NCI-H2227 treated with DMSO at 0.1 percent for 48 hours (cell line): ENCODE measurements around the gene NTM.
"Not testable (repeated sequence)": the region's sequence is repeated elsewhere in the genome, so short reads cannot be mapped to it uniquely, and the experiment has no call there.

Source experiments
- DNase-seq: peaks from one replicate; lab custom pipeline; 2025; lab: John Stamatoyannopoulos, UW

NTM gene

DNA sequence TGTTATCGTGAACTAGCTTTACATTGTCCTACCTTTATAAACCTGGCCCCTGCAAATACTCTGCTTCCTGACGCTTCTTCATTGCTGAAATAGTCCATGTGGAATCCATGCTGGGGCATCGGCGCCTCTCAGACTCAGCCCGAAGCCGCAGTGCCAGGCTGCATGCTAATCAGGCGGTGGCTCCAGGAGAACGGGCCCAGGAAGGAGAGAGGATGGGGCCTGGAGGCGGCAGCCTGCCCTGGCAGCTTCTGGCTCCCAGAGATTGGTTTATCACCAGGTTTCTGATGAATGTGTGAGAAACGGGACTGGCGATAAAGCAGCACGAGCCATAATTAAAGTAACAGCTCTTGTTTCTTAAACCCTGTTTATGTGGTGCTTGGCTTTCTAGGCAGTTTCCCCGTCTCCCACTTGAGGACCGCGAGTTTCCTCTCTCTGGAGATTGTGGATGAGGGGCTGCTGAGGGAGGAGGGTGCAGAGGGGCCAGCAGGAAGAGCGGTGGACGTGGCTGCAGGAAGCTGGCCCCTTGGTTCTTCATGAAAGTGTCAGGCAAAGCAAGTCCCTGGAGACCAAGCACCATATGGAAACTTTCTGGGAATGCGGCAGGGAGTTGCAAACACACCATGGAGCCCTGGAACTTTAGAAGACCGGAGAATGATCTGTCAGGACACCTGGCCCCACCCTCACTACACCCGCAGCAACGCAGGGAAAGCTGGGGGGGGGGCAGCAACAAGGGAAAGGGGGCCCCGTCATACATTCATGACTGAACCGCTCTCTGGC is 93.4 kb downstream of the NTM start:
- DNase-seq: no peak

DNA sequence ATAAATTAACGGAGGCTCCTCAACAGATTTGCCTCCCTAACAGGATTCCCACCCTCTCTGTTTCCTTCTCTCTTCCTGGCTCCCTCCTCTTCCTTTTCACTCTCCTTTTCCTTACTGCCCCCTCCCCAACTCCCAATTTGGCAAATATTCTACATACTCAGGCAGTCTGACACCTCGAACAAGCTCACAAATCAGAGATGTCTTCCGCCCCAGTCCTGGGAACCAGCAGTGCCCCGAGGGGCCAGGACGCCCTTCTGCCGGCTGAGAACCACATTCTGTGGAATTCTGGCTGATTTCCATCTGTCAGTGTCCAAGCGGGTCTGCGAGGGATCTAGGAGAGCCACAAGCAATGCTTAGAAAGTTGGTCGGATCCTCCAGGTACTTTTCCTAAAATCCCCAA is 94.0 kb downstream of the NTM start:
- DNase-seq: no peak

DNA sequence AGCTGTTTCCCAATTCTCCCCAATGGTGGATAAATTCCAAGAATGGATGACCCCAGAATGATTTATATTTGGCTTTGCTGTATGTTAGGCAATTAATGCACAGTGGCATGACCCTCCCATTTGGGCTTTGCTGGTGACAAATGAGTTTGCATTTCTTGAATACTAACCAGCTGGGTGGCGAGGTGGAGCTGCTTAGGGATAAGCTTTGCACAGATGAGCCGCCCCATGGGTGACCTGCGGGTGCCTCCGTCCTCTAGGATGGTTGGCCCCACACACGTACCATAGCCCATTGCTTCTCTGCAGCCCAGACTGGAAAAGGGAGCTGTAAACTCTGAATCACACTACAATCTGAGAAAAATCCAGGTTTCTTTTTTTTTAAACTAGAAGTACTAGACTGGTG is 94.6 kb downstream of the NTM start:
- no peak for DNase-seq

DNA sequence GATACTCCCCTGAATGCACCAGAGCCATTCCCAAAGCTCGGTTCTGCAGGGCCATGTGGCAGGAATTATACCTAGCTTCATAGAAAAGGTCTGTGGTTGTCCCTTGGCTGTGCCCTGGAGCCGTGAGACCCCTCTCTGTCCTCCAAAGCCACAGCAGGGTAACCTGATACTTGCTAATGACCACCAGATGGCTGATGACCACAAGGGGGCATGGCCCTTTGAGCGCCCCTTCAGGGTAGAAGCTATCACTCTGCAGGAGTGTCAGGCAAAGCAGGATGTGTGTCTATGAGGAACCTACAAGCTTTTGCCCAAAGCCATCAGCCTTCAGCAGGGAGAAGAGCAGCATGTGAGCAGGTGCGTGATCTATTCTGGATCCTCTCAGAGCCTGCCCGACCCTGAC is 95.3 kb downstream of the NTM start:
- DNase-seq: no peak

DNA sequence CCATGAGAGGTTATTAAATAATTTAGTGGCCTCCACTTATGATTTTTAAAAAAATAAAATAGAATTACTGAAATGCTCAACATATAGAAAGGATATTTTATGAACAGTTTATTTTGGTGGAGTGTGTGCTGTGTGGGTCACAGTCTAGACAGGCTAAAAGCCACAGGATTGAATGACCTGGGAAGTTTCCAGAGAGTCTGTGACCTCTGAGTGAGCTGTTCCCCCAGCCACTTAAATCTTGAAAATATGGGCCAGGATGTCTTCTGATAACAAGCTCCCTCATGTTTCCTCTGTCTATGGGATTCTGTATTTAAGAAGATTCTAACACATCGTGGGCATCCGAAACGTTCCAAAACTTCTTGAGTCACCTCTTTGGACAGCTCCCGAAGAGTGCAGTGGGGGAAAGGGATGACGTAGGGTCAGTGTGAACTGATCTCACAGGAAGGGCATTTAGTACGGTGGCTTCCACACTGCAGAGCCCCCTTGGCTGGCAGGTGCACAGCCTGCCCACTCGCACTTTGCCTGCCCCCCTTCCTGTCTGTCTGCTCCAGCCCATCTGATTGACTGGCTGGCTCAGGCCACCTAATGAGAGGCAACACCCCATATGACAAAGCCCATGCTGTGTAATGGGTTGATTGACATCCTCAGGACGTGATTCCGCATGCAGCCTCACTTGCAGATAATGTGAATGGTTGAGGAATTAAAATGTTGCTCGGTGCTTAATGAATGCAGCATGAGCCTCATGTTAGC is 97.4 kb downstream of the NTM start:
- no peak for DNase-seq

DNA sequence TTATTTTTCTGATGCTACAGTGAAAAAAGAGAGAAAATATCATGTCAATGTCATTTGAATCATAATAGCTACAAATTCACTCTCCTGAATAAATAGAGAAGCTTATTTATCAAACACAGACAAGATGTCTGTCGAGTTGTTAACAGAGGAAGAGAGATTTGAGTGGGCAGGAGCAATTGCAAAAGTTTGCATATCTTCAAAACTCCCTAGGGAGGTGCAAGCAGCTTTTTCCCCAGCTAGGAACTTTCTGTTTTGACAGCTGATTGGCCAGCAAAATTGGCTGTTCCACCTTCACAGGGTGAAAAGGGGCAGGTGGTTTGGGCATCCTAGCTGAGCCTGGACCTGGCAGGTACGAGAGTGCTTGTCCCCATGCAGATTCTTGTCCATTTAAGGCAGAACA is 98.2 kb downstream of the NTM start:
- DNase-seq: no peak

DNA sequence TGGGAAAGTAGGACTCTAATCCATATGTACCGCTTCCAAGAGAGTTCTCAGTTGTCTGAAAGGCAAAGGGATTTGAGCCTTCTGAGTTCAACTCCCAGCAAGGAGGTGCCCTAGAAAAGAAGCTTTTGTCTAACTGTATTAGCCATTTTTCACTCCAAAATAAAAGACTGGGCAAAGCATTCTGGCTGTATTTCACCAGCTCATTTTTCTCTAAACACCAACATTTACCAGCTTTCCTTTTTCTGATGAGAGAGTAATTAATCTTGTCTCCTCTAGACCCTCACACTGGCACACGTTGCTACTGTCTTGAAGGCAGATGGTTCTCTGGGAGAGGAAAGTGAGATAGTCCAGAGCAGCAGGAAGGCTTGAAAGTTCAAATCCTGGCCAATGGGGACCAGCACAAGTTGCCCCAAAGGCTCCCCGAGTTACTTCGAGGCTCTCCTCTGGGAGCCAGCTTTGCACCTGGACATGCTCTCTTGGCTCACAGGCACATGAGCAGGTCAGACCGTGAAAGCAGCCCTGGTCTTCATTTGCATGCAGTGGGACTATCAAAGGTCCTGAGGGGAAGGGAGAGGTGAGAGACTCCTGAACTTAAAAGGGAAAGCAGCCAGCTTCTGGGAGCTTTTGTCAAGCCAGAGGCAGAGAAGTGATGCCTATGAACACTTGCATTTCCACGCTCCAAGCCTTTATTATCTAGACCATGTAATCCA is 100.0 kb downstream of the NTM start:
- no peak for DNase-seq

DNA sequence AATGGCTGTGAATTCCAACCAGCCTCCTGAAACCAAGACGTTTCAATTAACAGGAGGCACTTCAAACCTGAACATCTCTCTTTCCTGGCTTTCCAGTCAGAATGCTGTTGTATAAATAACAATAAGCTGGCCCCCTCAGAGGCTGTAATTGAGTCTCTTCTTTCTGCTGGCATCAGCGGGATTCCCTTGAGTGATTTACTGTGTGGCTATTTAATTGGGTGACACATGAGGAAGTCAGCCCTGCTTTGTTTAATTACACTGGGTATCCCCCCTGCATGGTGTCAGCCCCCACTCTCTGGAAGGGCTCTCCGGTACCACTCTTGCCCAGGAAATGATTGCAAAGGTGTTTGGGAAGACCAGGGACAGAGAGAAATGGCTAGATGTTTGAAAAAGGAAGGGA is 101.6 kb downstream of the NTM start:
- DNase-seq: peak; percentile 40

DNA sequence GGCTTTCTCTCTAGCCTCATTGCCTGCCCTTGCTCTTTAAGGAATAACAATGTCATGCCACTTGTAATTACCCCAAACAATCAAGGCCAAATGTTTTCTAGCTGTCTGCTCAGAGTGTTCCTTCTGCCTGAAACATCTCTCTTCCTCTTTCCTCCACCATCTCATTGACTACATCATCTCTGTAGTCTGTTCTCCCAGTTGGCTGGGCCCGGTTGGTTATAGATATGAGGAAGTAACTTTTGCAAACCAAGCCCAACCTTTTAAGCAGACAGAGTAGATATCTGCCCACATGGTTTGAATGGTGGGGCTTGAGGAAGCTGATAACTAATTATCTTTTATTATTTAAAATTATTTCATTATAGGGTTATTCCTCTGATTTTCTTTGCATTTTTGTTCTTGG is 104.5 kb downstream of the NTM start:
- no peak for DNase-seq

DNA sequence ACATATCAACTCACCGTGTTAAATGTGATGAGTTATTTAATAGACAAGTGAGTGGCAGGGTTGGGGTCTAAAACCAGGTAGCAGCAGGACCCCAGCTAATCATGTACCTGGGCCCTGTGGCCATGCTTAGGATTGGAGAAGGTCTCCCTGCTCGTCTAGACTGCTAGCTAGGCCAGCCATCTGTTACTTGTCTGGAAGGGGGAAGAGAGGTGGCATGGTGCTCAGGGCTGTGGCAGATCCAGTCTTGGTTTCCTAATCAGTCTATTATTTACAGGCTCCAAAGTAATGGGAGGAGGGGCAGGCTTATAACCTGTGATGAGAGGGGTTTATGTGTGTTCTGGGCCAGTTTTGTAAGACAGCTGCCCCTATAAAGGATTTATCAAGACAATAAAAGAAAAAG is 105.9 kb downstream of the NTM start:
- no peak for DNase-seq

DNA sequence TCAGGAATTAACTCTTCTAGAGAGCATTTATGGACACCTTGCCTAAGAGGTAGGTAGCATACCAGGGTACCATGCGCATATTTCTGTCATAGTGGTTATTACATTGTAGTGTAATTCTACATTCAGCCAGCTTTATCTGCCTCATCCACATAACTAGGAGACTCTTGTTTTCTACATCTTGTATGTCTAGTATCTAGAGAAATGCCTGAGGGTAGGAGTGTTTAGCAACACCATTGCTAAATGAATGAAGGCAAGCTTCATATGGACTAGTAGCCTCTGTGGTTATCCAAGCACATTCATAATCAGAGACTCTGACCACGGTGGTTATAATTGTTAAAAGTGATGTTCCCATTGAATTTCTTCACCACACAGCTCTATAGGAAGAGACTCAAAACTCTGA is 107.9 kb downstream of the NTM start:
- no peak for DNase-seq

DNA sequence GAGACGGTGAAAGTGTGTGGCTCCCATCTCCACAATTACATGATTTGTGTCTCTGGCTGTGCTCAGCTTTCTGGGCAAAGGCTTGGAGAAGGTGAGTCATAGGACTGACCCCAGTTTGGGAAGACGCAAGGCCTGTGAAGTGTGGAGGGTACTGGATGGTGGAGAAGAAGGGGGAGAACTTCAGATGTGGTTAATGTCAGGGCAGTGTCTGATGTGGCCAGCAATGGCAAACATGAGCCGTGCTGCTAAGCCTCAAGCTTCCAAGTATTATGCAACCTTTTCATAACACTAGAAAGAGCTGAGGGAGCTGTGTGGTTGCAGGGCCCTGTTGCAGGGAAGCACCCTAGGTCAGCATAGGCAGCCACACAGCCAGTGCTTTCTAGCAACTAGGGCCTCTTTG is 110.9 kb downstream of the NTM start:
- no peak for DNase-seq

DNA sequence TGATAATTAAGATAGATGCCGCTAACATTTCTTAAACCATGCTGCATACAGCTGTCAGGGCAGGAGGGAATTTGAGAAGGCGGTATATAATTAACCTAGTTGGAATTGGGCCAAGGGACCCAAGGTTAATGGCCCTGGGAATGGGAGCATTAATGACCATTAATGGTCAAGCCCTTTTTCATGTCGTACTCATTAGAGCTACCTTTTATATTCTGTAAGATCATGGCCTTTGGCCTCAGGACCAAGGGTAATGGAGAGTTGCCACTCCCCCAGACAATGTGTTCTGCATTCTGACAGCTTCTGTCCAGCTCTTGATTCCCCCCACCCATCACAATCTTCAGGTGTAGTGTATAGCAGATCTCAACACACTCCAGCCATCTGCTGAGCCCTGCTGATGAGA is 111.6 kb downstream of the NTM start:
- DNase-seq: no peak

DNA sequence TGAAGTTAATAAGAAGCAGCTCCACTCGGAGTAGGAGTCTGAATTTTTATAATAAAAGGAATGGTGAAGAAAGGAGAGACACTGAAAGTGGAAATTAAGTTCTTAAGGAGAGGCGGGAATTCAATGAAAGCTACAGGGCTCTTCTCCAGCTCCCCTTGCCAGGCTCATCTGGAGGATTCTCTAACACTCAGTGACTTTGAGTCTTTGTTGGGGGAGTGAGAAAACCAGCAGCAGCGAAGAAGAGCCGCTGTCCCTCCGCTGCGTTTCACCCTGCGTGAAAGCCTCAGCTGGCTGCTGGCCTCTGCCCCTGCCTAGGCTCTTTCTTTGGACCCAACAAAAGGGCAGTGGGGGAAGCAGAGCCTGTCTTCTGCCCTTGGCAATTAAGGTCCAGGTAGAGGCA is 113.0 kb downstream of the NTM start:
- peak; percentile 56 for DNase-seq

DNA sequence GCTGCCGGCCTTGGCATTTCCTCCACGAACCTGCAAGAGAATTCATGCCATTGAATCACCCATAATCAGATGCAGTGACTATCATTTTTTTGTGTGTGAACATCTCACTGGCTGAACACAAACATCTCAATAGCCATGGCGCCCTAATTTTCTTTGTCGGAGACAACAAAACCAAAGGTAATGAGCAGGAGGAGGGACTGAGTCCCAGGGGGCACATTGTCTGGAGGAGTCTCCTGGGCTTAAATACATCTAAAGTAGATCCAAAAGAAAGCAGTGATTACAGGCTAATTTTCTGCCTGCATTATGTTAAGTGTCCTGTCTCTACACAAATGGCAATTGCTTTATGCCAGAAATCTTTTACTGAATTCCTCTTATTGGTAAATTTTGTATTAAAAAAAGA is 113.5 kb downstream of the NTM start:
- peak; percentile 82 for DNase-seq

DNA sequence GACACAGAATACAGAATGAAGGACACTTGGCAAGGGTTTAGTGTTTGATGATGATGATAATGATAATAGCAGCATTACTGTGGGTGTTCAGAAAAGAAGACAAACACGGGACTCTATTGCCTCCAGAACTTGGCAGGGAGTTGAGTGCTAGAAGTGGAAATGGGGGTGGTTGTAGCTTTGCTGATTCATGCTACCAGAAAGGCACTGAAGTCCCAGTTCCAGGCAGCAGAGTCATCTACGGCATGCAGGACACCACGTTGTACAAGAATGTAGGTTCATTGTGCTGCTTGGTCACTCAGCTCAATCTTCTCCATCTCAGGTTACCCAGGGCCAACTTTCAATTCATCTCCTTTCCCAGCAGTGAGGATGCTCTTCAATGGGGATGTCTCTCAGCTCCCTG is 115.7 kb downstream of the NTM start:
- DNase-seq: no peak

DNA sequence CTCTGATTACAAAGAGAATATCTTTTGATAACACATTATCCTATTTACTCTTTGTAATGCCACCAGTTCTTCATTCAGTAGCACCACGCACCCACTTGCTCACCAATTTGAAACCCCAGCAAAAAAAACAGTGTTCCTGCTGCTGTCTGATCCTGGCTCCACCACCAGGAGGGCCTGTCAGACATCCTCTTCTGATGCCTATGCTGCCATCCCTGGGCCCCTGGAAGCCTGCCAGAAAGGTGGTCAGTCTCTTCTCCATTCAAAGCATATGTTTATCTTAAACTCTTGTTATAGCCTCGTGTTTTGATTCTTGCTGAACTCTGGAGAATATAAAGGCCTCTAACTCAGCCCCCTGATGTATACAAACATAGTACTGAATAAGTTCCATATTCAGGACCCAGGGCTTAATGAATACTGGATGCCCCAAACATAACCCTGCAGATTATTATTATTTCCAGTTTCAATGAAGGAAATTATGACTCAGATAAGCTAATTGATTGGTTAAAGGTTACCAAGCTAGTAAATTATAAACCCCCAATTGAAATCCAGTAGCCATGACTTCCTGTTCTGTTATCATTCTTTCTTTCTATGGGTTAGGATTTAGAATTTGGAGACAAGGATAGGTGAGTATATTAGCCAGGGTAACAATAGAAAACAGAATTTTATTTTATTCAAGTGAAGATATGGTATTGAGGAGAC is 116.7 kb downstream of the NTM start:
- no peak for DNase-seq

DNA sequence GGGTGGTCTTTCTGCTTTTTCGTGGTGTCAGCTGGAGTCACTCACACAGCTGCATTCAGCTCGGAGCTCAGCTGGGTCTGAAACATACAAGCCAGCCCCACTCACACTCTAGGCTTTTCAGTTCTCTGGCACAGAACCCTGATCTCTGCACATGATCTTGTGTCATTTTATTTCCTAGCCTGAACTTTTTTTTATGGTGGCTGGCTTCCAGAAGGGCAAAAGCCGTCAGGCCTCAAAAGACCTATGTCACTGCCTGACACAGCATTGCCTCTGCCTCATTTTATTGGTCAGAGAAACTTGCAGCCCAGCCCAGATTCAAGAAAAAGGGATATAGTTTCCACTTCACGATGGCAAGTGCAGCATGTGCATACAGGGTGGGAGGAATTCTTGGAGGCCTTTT is 117.8 kb downstream of the NTM start:
- no peak for DNase-seq

DNA sequence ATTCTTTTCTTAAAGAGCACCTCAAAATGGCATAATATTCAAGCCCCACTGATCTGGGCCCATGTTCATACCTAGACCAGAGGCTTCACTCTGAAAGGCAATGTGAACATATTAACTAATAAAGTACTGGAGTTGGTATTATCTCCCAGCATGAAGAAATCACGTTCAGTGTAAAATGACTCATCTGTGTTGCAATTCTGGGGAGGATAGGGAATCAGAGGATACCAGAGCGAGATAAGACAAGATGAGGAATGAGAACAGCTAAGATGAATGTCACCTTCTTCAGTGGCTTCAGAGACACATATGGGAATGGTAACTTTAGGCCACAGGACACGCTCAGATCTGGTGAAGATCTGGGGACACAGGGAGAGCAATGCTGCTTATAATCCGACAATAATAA is 121.1 kb downstream of the NTM start:
- DNase-seq: no peak

DNA sequence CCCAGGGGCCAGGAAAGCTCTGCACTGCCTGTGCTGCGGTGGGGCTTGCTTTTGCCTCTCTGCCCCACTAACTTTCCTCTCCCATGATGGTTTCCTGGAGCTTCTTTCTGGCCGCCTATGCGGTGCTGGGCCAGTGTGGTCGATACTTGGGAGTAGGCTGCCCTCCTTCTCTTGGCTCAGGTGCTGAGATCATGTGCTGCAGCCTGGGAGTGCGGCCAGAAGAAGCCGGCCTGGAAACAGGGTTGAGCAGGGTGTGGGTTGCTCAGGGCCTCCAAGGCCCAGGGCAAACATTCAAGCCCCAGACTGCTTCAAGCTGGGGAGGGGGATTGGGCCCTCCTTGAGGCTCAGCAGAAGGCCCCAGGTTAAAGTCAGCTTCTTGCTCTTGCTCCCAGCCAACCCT is 125.0 kb downstream of the NTM start:
- no peak for DNase-seq

DNA sequence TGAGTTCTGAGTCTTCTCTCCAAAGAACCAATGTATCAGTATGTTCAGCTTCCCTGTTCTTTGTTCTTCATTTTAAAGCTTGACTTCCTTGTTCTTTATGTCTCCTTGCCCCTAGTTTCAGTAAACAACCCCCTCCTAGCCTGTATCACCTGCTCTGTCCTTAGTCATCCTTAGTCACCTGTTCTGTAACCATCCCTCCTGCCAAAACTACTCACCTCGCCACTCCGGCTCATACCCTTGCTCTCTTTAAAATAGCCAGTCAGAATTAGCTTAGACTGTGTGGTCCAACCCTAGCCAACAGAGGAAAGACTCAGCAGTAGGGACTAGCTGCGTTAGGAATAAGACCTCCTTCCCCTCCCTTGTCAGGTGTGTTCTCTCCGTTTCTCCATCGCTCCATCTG is 127.3 kb downstream of the NTM start:
- not testable (repeated sequence) for DNase-seq

DNA sequence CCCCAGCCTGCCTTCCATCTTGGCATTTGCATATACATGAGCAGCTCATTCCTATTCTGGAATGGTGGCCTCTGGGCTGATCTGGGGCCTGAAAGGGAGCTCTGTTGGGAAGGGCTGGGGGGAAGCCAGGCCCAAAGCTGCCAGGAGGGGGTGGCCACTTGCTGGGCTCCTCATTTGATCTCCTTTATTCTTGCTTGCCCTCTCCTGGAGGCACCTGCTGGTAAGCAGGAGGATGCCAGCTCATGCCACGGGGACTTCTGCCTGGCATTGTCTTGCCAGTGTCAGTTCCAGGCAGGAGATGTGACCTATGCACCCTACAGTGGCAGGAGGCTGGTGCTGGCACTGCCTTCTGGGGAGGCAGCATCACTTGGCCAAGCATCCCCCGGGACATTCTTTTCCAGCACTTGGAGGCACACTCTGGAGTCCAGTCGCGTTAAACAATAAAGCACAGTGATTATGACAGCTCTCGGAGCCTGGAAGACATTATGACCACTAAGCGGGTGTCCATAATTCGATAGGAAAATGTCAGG is 128.3 kb downstream of the NTM start:
- DNase-seq: no peak
